ENCODE measurements around the gene TPRG1L.

TPRG1L gene

GRCh38 chr1:3604997-3605823 lies 19.6 kb upstream of the TPRG1L start:
- no peak overlapping the region for H3K27ac ChIP-seq (ENCODE audit: low read length)
- no peaks in the 10 kb centered on the region for H3K36me3 ChIP-seq (ENCODE audit: insufficient read depth, low read length)
- H4K20me1 ChIP-seq (ENCODE audit: insufficient read depth, low read length) = peaks cover 16% of the 10 kb centered on the region
- H3K4me2 ChIP-seq (ENCODE audit: insufficient read depth, low read length) = no peak overlapping the region
- DNase-seq (no peak), ATAC-seq (ENCODE audit: insufficient read depth, low read depth) (no peak)
- H3K27me3 ChIP-seq (ENCODE audit: insufficient read depth, low read length, poor library complexity) = peaks cover 14% of the 10 kb centered on the region
- no peak overlapping the region for H2AFZ ChIP-seq (ENCODE audit: low read depth, low read length)
- H3K79me2 ChIP-seq (ENCODE audit: insufficient read depth, low read length) = no peaks in the 10 kb centered on the region
- peaks cover 1% of the 10 kb centered on the region; the same call in 1 of the 2 replicates for H3K4me1 ChIP-seq (ENCODE audit: insufficient read depth, low read length)
- H3K9me3 ChIP-seq (ENCODE audit: insufficient read depth, low read length, severe bottlenecking) = no peaks in the 10 kb centered on the region
- TF ChIP-seq, protein P1, sequence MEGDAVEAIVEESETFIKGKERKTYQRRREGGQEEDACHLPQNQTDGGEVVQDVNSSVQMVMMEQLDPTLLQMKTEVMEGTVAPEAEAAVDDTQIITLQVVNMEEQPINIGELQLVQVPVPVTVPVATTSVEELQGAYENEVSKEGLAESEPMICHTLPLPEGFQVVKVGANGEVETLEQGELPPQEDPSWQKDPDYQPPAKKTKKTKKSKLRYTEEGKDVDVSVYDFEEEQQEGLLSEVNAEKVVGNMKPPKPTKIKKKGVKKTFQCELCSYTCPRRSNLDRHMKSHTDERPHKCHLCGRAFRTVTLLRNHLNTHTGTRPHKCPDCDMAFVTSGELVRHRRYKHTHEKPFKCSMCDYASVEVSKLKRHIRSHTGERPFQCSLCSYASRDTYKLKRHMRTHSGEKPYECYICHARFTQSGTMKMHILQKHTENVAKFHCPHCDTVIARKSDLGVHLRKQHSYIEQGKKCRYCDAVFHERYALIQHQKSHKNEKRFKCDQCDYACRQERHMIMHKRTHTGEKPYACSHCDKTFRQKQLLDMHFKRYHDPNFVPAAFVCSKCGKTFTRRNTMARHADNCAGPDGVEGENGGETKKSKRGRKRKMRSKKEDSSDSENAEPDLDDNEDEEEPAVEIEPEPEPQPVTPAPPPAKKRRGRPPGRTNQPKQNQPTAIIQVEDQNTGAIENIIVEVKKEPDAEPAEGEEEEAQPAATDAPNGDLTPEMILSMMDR (IDR thresholded peaks at IDR 0.05; ENCODE audit: borderline replicate concordance, extremely low read depth, low read length, poor library complexity, severe bottlenecking) = no peak
- no peak for TF ChIP-seq EZH2 (IDR thresholded peaks at IDR 0.05; ENCODE audit: borderline replicate concordance, low read depth, low read length, severe bottlenecking)
- H3K4me3 ChIP-seq (ENCODE audit: low read depth in 1 of 2, low read length in 2 of 2) = no peak overlapping the region
- H3K9ac ChIP-seq (ENCODE audit: low read depth, low read length) = no peak overlapping the region

DNA sequence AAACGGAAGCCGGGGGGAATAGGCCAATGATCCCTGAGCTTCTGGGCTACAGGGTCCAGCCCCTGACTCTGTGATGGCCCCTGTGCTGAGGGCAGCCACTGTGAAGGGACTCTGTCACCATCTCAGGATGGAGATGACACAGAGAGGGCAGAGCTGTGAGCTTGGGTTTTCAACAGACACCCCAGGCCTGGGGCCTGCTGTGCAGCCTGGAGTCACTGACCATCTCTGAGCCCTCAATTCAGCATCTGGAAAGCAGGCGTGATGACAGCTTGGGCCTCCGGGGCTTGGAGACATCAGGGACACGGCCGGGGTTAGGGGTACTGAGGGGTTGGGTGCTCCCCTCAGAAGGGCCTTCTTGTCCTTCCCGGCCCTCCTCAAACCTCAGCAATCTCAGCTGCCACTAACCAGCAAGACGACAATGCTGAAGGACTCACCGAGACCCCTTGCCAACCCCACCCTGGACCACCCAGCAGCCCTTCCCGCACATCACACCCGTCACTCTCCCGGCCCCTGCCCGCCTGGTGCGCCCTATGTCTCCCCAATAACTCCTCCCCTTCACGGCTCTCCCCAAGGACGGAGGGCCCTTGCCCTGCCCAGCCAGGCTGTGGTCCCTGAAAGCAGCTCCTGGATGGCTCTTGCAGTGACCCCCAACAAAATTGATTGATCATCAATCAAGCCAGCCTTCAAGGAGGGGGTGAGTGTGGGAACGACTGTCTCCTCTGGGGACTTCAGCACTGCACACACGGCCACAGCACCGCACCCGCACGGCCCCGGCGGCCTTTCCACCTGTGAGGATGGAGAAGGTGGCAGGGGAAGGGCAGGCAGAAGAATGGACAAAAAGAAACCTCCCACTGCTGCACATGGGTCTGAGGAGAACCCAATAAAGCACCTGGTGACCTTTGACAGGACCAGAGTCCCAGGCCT lies 17.8 kb upstream of the TPRG1L start:
- Histone ChIP-seq H3K27ac (ENCODE audit: low read length) (no peak overlapping the region), H3K79me2 (ENCODE audit: insufficient read depth, low read length) (no peaks in the 10 kb centered on the region)

GRCh38 chr1:3607703-3608065 lies 17.1 kb upstream of the TPRG1L start:
- no peaks in the 10 kb centered on the region for H3K36me3 ChIP-seq (ENCODE audit: insufficient read depth, low read length)
- ATAC-seq (ENCODE audit: insufficient read depth, low read depth) (no peak), DNase-seq (no peak)
- no peaks in the 10 kb centered on the region for H3K9me3 ChIP-seq (ENCODE audit: insufficient read depth, low read length, severe bottlenecking)
- H4K20me1 ChIP-seq (ENCODE audit: insufficient read depth, low read length) = peaks cover 34% of the 10 kb centered on the region
- no peak overlapping the region for H3K4me3 ChIP-seq (ENCODE audit: low read depth in 1 of 2, low read length in 2 of 2)
- H3K79me2 ChIP-seq (ENCODE audit: insufficient read depth, low read length) = no peaks in the 10 kb centered on the region
- H3K27me3 ChIP-seq (ENCODE audit: insufficient read depth, low read length, poor library complexity) = peaks cover 36% of the 10 kb centered on the region
- no peak for TF ChIP-seq EZH2 (IDR thresholded peaks at IDR 0.05; ENCODE audit: borderline replicate concordance, low read depth, low read length, severe bottlenecking)
- TF ChIP-seq, protein P1 (IDR thresholded peaks at IDR 0.05; ENCODE audit: borderline replicate concordance, extremely low read depth, low read length, poor library complexity, severe bottlenecking) = no peak
- H2AFZ ChIP-seq (ENCODE audit: low read depth, low read length) = no peak overlapping the region
- no peak overlapping the region for H3K27ac ChIP-seq (ENCODE audit: low read length)
- no peak overlapping the region for H3K9ac ChIP-seq (ENCODE audit: low read depth, low read length)
- no peak overlapping the region for H3K4me2 ChIP-seq (ENCODE audit: insufficient read depth, low read length)
- peaks cover 18% of the 10 kb centered on the region for H3K4me1 ChIP-seq (ENCODE audit: insufficient read depth, low read length)

More for the DNA sequence above, 17.8 kb upstream of the TPRG1L start:
- Histone ChIP-seq H3K4me3 (ENCODE audit: low read depth in 1 of 2, low read length in 2 of 2) (no peak overlapping the region), H3K4me1 (ENCODE audit: insufficient read depth, low read length) (peaks cover 17% of the 10 kb centered on the region), H3K4me2 (ENCODE audit: insufficient read depth, low read length) (no peak overlapping the region), H3K36me3 (ENCODE audit: insufficient read depth, low read length) (no peaks in the 10 kb centered on the region), H3K27me3 (ENCODE audit: insufficient read depth, low read length, poor library complexity) (peaks cover 30% of the 10 kb centered on the region), H3K9ac (ENCODE audit: low read depth, low read length) (no peak overlapping the region), H4K20me1 (ENCODE audit: insufficient read depth, low read length) (peaks cover 28% of the 10 kb centered on the region), H3K9me3 (ENCODE audit: insufficient read depth, low read length, severe bottlenecking) (no peaks in the 10 kb centered on the region), H2AFZ (ENCODE audit: low read depth, low read length) (no peak overlapping the region)
- ATAC-seq (ENCODE audit: insufficient read depth, low read depth) (no peak), DNase-seq (no peak)
- TF ChIP-seq, protein P1 (IDR thresholded peaks at IDR 0.05; ENCODE audit: borderline replicate concordance, extremely low read depth, low read length, poor library complexity, severe bottlenecking) = no peak
- TF ChIP-seq EZH2 (IDR thresholded peaks at IDR 0.05; ENCODE audit: borderline replicate concordance, low read depth, low read length, severe bottlenecking) = no peak

Measured in DND-41 (cell line).